NB4 (cell line): Measurements from ENCODE around the gene IQGAP2.

ENCODE experiments used
- POLR2A ChIP-seq: IDR thresholded peaks from 2 replicates; pipeline ENCODE4 v1.6.1; 2011; ENCODE audit warnings: mild to moderate bottlenecking; ENCODE audit not compliant: insufficient read length; ENCODE audit errors: extremely low read depth
- TF ChIP-seq, protein P1 (sequence below): IDR thresholded peaks from one replicate; pipeline ENCODE4 v1.5.1; 2012; ENCODE audit warnings: low read depth, low read length
- TF ChIP-seq, protein P2 (sequence below): IDR thresholded peaks from 2 replicates; pipeline ENCODE4 v1.6.1; 2011; ENCODE audit warnings: low read depth, low read length

DNA sequence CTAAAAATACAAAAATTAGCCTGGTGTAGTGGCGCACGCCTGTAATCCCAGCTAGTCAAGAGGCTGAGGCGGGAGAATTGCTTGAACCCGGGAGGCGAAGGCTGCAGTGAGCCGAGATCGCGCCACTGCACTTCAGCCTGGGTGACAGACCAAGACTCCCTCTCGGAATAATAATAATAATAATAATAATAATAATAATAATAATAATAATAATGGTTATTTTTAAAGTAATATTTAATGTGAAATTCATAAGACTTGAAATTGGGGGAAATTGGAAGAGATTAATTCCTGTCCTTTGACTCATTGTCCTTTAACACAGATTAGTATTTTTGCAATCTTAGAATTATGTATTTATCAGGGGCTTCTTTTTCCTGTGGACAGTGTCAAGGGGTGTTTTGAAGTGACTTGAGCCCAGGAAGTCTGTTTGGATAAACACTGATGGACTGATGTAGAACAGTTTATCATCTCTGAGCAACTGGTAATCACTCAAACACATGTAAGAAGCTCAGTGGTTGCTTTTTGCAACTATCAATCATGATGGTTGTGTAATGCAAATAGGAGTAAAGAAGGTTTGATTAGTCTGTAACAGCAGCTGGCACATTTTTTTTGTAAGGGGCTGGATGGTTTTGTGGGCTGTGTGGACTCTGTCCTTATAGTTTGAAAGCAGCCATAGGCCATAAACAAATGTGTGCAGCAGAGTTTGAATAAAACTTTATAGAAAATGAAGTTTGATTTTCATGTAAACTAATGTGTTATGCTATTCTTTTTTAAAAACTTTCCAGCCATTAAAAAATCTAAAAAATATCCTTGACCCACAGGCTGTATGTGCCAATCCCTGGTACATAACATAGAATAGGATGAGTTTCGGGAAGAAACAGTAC lies 126.6 kb downstream of the IQGAP2 start:
- no peak for TF ChIP-seq POLR2A
- TF ChIP-seq, protein P1, sequence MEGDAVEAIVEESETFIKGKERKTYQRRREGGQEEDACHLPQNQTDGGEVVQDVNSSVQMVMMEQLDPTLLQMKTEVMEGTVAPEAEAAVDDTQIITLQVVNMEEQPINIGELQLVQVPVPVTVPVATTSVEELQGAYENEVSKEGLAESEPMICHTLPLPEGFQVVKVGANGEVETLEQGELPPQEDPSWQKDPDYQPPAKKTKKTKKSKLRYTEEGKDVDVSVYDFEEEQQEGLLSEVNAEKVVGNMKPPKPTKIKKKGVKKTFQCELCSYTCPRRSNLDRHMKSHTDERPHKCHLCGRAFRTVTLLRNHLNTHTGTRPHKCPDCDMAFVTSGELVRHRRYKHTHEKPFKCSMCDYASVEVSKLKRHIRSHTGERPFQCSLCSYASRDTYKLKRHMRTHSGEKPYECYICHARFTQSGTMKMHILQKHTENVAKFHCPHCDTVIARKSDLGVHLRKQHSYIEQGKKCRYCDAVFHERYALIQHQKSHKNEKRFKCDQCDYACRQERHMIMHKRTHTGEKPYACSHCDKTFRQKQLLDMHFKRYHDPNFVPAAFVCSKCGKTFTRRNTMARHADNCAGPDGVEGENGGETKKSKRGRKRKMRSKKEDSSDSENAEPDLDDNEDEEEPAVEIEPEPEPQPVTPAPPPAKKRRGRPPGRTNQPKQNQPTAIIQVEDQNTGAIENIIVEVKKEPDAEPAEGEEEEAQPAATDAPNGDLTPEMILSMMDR, result no peak
- TF ChIP-seq, protein P2, sequence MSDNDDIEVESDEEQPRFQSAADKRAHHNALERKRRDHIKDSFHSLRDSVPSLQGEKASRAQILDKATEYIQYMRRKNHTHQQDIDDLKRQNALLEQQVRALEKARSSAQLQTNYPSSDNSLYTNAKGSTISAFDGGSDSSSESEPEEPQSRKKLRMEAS, result no peak
